ENCODE data around the gene ATP9A. TPM values are rescaled to one million over a fixed set of nuclear protein-coding genes. Genes with fewer than 3 reads are reported as not detected.

The ATP9A gene
- total and polyA plus RNA-seq, 4 donors: 2.4 to 16.7 (median 9.9) TPM

DNA sequence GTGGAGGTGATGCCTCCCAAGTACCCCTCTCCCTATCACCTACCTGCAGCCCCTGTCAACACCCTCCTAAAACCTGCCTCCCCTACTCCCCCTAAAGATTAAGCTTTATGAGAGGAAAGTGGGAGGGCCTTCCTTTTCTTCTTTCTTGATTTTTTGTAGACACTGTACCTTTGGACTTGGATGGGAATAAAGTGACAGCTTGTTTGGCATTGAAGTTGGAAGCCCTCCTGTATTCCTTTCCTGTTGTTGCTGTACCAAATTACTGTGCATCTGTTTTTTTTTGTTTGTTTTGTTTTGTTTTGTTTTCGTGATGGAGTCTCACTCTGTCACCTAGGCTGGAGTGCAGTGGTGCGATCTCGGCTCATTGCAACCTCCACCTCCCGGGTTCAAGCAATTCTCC lies 126.3 kb downstream of the ATP9A start:
- H3K4me1 ChIP-seq (ENCODE audit: control insufficient read depth in 4 of 4, insufficient read depth in 4 of 4, low read length in 3 of 4): no peaks in the 10 kb centered on the region
- no peaks in the 10 kb centered on the region for H3K27me3 ChIP-seq (ENCODE audit: control insufficient read depth in 4 of 4, insufficient read depth in 4 of 4, low read length in 3 of 4)
- no peak overlapping the region for H3K4me3 ChIP-seq (ENCODE audit: low read depth in 1 of 3, low read length in 3 of 3)
- 96% methylated on average over 4 of the region's 4 CpGs for WGBS
- no peak for DNase-seq (ENCODE audit: low spot score)
- H3K27ac ChIP-seq (ENCODE audit: low read depth in 1 of 2, low read length in 2 of 2): no peak overlapping the region
- TF ChIP-seq, protein P1, sequence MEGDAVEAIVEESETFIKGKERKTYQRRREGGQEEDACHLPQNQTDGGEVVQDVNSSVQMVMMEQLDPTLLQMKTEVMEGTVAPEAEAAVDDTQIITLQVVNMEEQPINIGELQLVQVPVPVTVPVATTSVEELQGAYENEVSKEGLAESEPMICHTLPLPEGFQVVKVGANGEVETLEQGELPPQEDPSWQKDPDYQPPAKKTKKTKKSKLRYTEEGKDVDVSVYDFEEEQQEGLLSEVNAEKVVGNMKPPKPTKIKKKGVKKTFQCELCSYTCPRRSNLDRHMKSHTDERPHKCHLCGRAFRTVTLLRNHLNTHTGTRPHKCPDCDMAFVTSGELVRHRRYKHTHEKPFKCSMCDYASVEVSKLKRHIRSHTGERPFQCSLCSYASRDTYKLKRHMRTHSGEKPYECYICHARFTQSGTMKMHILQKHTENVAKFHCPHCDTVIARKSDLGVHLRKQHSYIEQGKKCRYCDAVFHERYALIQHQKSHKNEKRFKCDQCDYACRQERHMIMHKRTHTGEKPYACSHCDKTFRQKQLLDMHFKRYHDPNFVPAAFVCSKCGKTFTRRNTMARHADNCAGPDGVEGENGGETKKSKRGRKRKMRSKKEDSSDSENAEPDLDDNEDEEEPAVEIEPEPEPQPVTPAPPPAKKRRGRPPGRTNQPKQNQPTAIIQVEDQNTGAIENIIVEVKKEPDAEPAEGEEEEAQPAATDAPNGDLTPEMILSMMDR (IDR thresholded peaks at IDR 0.05; ENCODE audit: low read depth, low read length, missing input control): no peak
- TF ChIP-seq SP1 (IDR thresholded peaks at IDR 0.05): no peak
- no peaks in the 10 kb centered on the region for H3K9me3 ChIP-seq (ENCODE audit: control insufficient read depth in 4 of 4, low read length in 3 of 4)
- no peak overlapping the region for H3K9ac ChIP-seq (ENCODE audit: low read depth in 1 of 2, low read length in 2 of 2)
- peaks cover 0 to 6% (median 4%) of the 10 kb centered on the region in 4 donors for H3K36me3 ChIP-seq (ENCODE audit: control insufficient read depth in 4 of 4, insufficient read depth in 3 of 4, low read depth in 1 of 4, low read length in 3 of 4)

DNA sequence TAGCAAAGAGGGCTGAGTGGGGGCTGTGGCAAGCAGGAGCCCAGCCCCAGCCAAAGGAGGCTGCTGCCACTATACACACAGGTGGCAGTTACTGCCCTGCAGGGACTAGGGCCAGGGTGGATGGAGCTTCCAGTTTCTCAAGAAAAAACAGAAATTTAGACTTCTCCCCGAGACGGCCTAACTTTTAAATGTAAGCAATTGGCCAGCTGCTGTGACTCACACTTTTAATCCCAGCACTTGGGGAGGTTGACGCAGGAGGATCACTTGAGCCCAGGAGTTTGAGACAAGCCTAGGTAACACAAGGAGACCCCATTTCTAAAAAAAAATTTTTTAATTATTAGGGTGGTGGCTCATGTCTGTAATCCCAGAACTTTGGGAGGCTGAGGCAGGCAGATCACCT lies 127.4 kb downstream of the ATP9A start:
- no peak overlapping the region for H3K9ac ChIP-seq (ENCODE audit: low read depth in 1 of 2, low read length in 2 of 2)
- DNase-seq (ENCODE audit: low spot score): no peak
- H3K36me3 ChIP-seq (ENCODE audit: control insufficient read depth in 4 of 4, insufficient read depth in 3 of 4, low read depth in 1 of 4, low read length in 3 of 4): peaks cover 0 to 6% (median 4%) of the 10 kb centered on the region in 4 donors
- no peaks in the 10 kb centered on the region for H3K27me3 ChIP-seq (ENCODE audit: control insufficient read depth in 4 of 4, insufficient read depth in 4 of 4, low read length in 3 of 4)
- H3K4me3 ChIP-seq (ENCODE audit: low read depth in 1 of 3, low read length in 3 of 3): no peak overlapping the region
- no peak for TF ChIP-seq HNF4G (IDR thresholded peaks at IDR 0.05)
- TF ChIP-seq, protein P2, sequence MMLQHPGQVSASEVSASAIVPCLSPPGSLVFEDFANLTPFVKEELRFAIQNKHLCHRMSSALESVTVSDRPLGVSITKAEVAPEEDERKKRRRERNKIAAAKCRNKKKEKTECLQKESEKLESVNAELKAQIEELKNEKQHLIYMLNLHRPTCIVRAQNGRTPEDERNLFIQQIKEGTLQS (IDR thresholded peaks at IDR 0.05): no peak
- TF ChIP-seq, protein P3, sequence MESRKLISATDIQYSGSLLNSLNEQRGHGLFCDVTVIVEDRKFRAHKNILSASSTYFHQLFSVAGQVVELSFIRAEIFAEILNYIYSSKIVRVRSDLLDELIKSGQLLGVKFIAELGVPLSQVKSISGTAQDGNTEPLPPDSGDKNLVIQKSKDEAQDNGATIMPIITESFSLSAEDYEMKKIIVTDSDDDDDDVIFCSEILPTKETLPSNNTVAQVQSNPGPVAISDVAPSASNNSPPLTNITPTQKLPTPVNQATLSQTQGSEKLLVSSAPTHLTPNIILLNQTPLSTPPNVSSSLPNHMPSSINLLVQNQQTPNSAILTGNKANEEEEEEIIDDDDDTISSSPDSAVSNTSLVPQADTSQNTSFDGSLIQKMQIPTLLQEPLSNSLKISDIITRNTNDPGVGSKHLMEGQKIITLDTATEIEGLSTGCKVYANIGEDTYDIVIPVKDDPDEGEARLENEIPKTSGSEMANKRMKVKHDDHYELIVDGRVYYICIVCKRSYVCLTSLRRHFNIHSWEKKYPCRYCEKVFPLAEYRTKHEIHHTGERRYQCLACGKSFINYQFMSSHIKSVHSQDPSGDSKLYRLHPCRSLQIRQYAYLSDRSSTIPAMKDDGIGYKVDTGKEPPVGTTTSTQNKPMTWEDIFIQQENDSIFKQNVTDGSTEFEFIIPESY (IDR thresholded peaks at IDR 0.05): no peak
- no peak for TF ChIP-seq TAF1 (conservative IDR thresholded peaks at IDR 0.05)
- no peak for TF ChIP-seq FOXA2 (IDR thresholded peaks at IDR 0.05)
- TF ChIP-seq, protein P4, sequence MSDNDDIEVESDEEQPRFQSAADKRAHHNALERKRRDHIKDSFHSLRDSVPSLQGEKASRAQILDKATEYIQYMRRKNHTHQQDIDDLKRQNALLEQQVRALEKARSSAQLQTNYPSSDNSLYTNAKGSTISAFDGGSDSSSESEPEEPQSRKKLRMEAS (IDR thresholded peaks at IDR 0.05): no peak
- no peaks in the 10 kb centered on the region for H3K9me3 ChIP-seq (ENCODE audit: control insufficient read depth in 4 of 4, low read length in 3 of 4)
- 86% methylated on average over 3 of the region's 3 CpGs for WGBS
- no peak overlapping the region for H3K27ac ChIP-seq (ENCODE audit: low read depth in 1 of 2, low read length in 2 of 2)
- no peaks in the 10 kb centered on the region for H3K4me1 ChIP-seq (ENCODE audit: control insufficient read depth in 4 of 4, insufficient read depth in 4 of 4, low read length in 3 of 4)

DNA sequence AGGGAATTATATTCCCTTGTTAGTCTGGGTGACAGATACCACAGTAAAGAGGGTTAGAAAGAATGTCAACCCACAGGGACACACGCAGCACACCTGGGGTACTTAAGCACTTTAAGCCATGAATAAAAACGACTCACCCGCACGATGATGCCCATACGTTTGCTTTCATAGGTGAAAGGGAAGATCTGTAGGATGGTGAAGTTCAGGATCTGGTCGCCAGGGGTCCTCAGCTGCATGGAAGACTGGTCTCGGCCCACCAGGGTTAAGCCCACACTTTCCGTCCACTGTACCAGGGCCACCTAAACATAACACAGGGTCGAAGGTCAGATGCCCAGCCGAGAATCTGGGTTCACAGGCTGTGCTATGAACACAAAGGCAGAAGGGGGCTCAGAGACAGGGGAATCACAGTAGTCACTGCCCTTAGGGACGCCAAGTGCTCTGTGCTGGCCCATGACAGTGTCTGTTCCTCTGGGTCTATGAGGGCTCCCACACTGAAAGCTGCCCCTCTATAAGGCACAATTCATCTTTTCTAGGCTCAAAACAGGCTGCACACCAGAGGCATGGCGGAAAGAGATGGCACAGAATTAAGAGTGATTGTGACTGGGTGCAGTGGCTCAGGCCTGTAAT lies 128.9 kb downstream of the ATP9A start:
- H3K4me3 ChIP-seq (ENCODE audit: low read depth in 1 of 3, low read length in 3 of 3): no peak overlapping the region
- peak; percentile 81 for DNase-seq (ENCODE audit: low spot score)
- peaks cover 0 to 6% (median 4%) of the 10 kb centered on the region in 4 donors for H3K36me3 ChIP-seq (ENCODE audit: control insufficient read depth in 4 of 4, insufficient read depth in 3 of 4, low read depth in 1 of 4, low read length in 3 of 4)
- no peaks in the 10 kb centered on the region for H3K9me3 ChIP-seq (ENCODE audit: control insufficient read depth in 4 of 4, low read length in 3 of 4)
- 29% methylated on average over 12 of the region's 12 CpGs for WGBS
- TF ChIP-seq, protein P2 (IDR thresholded peaks at IDR 0.05): no peak
- TF ChIP-seq RAD21 (IDR thresholded peaks at IDR 0.05): peak; percentile 88 to 92
- TF ChIP-seq, protein P1 (IDR thresholded peaks at IDR 0.05; ENCODE audit: low read depth, low read length, missing input control): peak; percentile 82
- no peak overlapping the region for H3K9ac ChIP-seq (ENCODE audit: low read depth in 1 of 2, low read length in 2 of 2)
- H3K27ac ChIP-seq (ENCODE audit: low read depth in 1 of 2, low read length in 2 of 2): no peak overlapping the region
- no peaks in the 10 kb centered on the region for H3K4me1 ChIP-seq (ENCODE audit: control insufficient read depth in 4 of 4, insufficient read depth in 4 of 4, low read length in 3 of 4)
- no peaks in the 10 kb centered on the region for H3K27me3 ChIP-seq (ENCODE audit: control insufficient read depth in 4 of 4, insufficient read depth in 4 of 4, low read length in 3 of 4)

Data from liver (tissue), 9 donors.